ENCODE results near the gene ARHGAP24.

Gene ARHGAP24

GRCh38 chr4:85474818-85475630 is at the start of gene ARHGAP24:
ARHGAP24 (plus strand) TSS chr4:85475150.
- peak; percentile 92 for DNase-seq (ENCODE audit: low spot score)

GRCh38 chr4:85426366-85426765 is 48.6 kb upstream of the ARHGAP24 start:
- no peak for DNase-seq (ENCODE audit: low spot score)

GRCh38 chr4:85427123-85427522 is 47.8 kb upstream of the ARHGAP24 start:
- DNase-seq (ENCODE audit: low spot score) = no peak

- no peak for DNase-seq (ENCODE audit: low spot score)
Observed at GRCh38 chr4:85430226-85430625, 44.7 kb upstream of the ARHGAP24 start.

- no peak for DNase-seq (ENCODE audit: low spot score)
Observed at GRCh38 chr4:85430697-85431096, 44.3 kb upstream of the ARHGAP24 start.

- no peak for DNase-seq (ENCODE audit: low spot score)
Observed at GRCh38 chr4:85431156-85431555, 43.8 kb upstream of the ARHGAP24 start.

- no peak for DNase-seq (ENCODE audit: low spot score)
Observed at GRCh38 chr4:85431881-85432485, 43.0 kb upstream of the ARHGAP24 start.

- peak; percentile 13 for DNase-seq (ENCODE audit: low spot score)
Observed at GRCh38 chr4:85445050-85445639, 29.8 kb upstream of the ARHGAP24 start.

GRCh38 chr4:85446141-85446861 is 28.6 kb upstream of the ARHGAP24 start:
- DNase-seq (ENCODE audit: low spot score) = no peak

- DNase-seq (ENCODE audit: low spot score) = no peak
Observed at GRCh38 chr4:85448906-85449890, 25.8 kb upstream of the ARHGAP24 start.

GRCh38 chr4:85452058-85452731 is 22.8 kb upstream of the ARHGAP24 start:
- DNase-seq (ENCODE audit: low spot score) = no peak

GRCh38 chr4:85455942-85456341 is 19.0 kb upstream of the ARHGAP24 start:
- no peak for DNase-seq (ENCODE audit: low spot score)

- DNase-seq (ENCODE audit: low spot score) = no peak
Observed at GRCh38 chr4:85457752-85458467, 17.0 kb upstream of the ARHGAP24 start.

GRCh38 chr4:85459736-85460135 is 15.2 kb upstream of the ARHGAP24 start:
- no peak for DNase-seq (ENCODE audit: low spot score)

GRCh38 chr4:85474356-85474755 is 594 bp upstream of the ARHGAP24 start:
- DNase-seq (ENCODE audit: low spot score) = no peak

- no peak for DNase-seq (ENCODE audit: low spot score)
Observed at GRCh38 chr4:85475631-85476233, 782 bp downstream of the ARHGAP24 start.

GRCh38 chr4:85476381-85476780 is 1.4 kb downstream of the ARHGAP24 start:
- no peak for DNase-seq (ENCODE audit: low spot score)

GRCh38 chr4:85477534-85477933 is 2.6 kb downstream of the ARHGAP24 start:
- no peak for DNase-seq (ENCODE audit: low spot score)

GRCh38 chr4:85478576-85478975 is 3.6 kb downstream of the ARHGAP24 start:
- peak; percentile 49 for DNase-seq (ENCODE audit: low spot score)

Measured in AG20443 (cell line).